ENCODE data around the gene FAM217B. TPM values are rescaled to one million over a fixed set of nuclear protein-coding genes. Genes with fewer than 3 reads are reported as not detected.

FAM217B gene
- polyA plus RNA-seq, 3 donors: 5.3 to 18.3 (median 18.1) TPM

DNA sequence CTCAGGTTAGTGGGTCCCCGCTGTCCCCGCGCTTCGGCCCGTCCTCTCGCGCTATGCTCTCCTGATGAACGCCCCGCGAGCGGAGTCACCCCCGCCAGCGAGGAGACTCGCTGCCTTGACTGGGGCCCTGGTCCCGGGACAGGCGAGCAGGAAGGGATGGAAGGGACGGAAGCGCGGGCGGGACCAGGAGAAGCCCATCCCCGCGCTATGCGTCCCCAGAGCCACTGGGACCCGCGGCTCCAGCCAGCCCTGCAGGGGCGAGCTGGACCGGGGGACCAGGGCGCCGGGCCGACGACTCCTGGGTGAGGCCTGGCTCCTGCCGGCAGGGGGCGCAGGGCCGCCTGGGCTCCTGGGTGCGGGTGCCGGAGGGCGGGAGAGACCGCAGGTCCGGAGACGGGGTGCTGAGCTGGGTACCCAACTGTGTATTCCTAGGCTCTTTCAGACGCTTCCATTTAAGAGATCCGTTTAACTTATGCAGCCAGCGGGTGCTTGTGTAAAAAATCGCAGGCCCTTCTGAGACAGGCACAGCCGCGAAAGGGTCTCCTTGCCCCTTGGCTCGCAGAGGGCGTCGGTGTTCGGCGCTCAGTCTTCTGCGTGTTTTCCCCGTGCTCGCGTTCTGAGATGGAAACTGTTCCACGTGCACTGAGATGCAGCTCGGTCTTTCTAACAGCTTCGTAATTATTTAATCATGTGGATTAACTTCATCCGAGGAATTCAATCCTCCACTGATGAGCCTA lies 6.2 kb upstream of the FAM217B start:
- Histone ChIP-seq H4K20me1 (ENCODE audit: insufficient read depth, low read length) (peaks cover 38% of the 10 kb centered on the region), H3K27ac (ENCODE audit: low read depth in 1 of 2, low read length in 2 of 2) (no peak overlapping the region), H3K9ac (ENCODE audit: insufficient read depth, low read length, poor library complexity, severe bottlenecking) (peak overlapping the region; percentile 13), H3K4me1 (ENCODE audit: control insufficient read depth in 1 of 2, insufficient read depth in 2 of 2, low read length in 2 of 2) (peaks cover 40 to 50% of the 10 kb centered on the region in 2 donors), H3K36me3 (replicated peaks in 1 of 2; ENCODE audit: control insufficient read depth in 1 of 2, insufficient read depth in 2 of 2, low read length in 2 of 2) (peaks cover 0 to 12% of the 10 kb centered on the region in 2 donors), H3K4me3 (replicated peaks in 1 of 3; ENCODE audit: low read depth in 2 of 3, low read length in 3 of 3) (peak overlapping the region; percentile 49 to 77 (median 65)), H3K27me3 (ENCODE audit: control insufficient read depth in 2 of 2, insufficient read depth in 2 of 2, low read length in 2 of 2) (no peaks in the 10 kb centered on the region), H3K9me3 (replicated peaks in 1 of 2; ENCODE audit: control insufficient read depth in 1 of 2, insufficient read depth in 1 of 2, low read length in 2 of 2) (no peaks in the 10 kb centered on the region), H2AFZ (ENCODE audit: insufficient read depth, low read depth, low read length, poor library complexity, severe bottlenecking) (peak overlapping the region; percentile 82), H3K79me2 (ENCODE audit: insufficient read depth, low read length) (peaks cover 44% of the 10 kb centered on the region), H3K4me2 (replicated peaks; ENCODE audit: extremely low read depth, low read length, poor library complexity, severe bottlenecking) (peak overlapping the region; percentile 83)
- peak; percentile 65 to 75 (median 65) for DNase-seq
- Mint-ChIP-seq H3K36me3 (peaks cover 12 to 15% of the 10 kb centered on the region in 2 donors), H3K4me1 (peaks cover 41% of the 10 kb centered on the region), H3K4me3 (peak overlapping the region; percentile 78 to 84), H3K27ac (no peak overlapping the region), H3K9me3 (peaks cover 0 to 6% (median 1%) of the 10 kb centered on the region in 7 donors), H3K27me3 (ENCODE audit: low read depth in 3 of 3) (peaks cover 0 to 6% (median 5%) of the 10 kb centered on the region in 3 donors)
- TF ChIP-seq, protein P1, sequence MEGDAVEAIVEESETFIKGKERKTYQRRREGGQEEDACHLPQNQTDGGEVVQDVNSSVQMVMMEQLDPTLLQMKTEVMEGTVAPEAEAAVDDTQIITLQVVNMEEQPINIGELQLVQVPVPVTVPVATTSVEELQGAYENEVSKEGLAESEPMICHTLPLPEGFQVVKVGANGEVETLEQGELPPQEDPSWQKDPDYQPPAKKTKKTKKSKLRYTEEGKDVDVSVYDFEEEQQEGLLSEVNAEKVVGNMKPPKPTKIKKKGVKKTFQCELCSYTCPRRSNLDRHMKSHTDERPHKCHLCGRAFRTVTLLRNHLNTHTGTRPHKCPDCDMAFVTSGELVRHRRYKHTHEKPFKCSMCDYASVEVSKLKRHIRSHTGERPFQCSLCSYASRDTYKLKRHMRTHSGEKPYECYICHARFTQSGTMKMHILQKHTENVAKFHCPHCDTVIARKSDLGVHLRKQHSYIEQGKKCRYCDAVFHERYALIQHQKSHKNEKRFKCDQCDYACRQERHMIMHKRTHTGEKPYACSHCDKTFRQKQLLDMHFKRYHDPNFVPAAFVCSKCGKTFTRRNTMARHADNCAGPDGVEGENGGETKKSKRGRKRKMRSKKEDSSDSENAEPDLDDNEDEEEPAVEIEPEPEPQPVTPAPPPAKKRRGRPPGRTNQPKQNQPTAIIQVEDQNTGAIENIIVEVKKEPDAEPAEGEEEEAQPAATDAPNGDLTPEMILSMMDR (IDR thresholded peaks at IDR 0.05): peak; percentile 99
- intact Hi-C loops (cut with micrococcal nuclease): no loop called here
- 7% methylated on average over 51 of the region's 59 CpGs for WGBS (ENCODE audit: insufficient coverage)

DNA sequence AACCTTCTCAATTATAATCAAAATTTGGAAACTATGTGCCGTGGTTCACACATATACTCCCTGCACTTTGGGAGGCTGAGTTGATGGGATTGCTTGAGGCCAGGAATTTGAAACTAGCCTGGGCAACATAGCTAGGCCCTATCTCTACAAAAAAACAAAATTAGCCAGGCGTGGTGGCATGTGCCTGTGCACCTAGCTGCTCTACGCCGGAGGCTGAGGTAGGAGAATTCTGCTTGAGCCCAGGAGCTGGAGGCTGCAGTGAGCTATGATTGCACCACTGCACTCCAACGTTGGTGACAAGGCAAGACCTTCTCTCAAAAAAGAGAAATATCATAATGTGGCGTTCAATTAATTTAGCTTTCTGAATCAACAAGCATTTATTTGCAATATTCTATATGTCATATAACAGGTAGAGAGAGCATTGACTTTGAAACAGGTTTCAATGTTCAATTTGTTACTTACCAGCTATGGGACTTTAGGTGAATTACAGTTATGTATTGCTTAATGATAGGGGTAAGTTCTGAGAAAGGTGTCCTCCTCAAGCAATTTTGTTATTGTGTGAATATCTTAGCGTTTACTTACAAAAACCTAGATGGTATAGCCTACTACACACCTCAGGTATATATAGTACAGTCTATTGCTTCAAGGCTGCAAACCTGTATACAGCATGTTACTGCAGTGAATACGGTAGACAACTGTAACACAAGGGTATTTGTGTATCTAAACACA lies 4.6 kb upstream of the FAM217B start:
- peak overlapping the region in 1 of 2 donors; percentile 97 for H3K27ac ChIP-seq (ENCODE audit: low read depth in 1 of 2, low read length in 2 of 2)
- peak overlapping the region in 1 of 7 donors; percentile 50 for H3K27ac Mint-ChIP-seq
- TF ChIP-seq, protein P1 (IDR thresholded peaks at IDR 0.05): no peak
- peaks cover 44% of the 10 kb centered on the region for H3K4me1 Mint-ChIP-seq
- peak overlapping the region; percentile 85 for H3K4me2 ChIP-seq (replicated peaks; ENCODE audit: extremely low read depth, low read length, poor library complexity, severe bottlenecking)
- no peak overlapping the region for H3K4me3 Mint-ChIP-seq
- H3K27me3 Mint-ChIP-seq (ENCODE audit: low read depth in 3 of 3): peaks cover 0 to 4% (median 4%) of the 10 kb centered on the region in 3 donors
- H3K36me3 Mint-ChIP-seq: peaks cover 12 to 15% of the 10 kb centered on the region in 2 donors
- no peaks in the 10 kb centered on the region for H3K27me3 ChIP-seq (ENCODE audit: control insufficient read depth in 2 of 2, insufficient read depth in 2 of 2, low read length in 2 of 2)
- no peak for DNase-seq
- WGBS (ENCODE audit: insufficient coverage): 90% methylated on average over 3 of the region's 8 CpGs
- H3K4me1 ChIP-seq (ENCODE audit: control insufficient read depth in 1 of 2, insufficient read depth in 2 of 2, low read length in 2 of 2): peaks cover 44 to 60% of the 10 kb centered on the region in 2 donors
- peaks cover 43% of the 10 kb centered on the region for H4K20me1 ChIP-seq (ENCODE audit: insufficient read depth, low read length)
- H3K36me3 ChIP-seq (replicated peaks in 1 of 2; ENCODE audit: control insufficient read depth in 1 of 2, insufficient read depth in 2 of 2, low read length in 2 of 2): peaks cover 0 to 12% of the 10 kb centered on the region in 2 donors
- no peak overlapping the region for H2AFZ ChIP-seq (ENCODE audit: insufficient read depth, low read depth, low read length, poor library complexity, severe bottlenecking)
- H3K4me3 ChIP-seq (replicated peaks in 1 of 3; ENCODE audit: low read depth in 2 of 3, low read length in 3 of 3): no peak overlapping the region
- peaks cover 0 to 6% (median 1%) of the 10 kb centered on the region in 7 donors for H3K9me3 Mint-ChIP-seq
- no peak overlapping the region for H3K9ac ChIP-seq (ENCODE audit: insufficient read depth, low read length, poor library complexity, severe bottlenecking)
- no peaks in the 10 kb centered on the region for H3K9me3 ChIP-seq (replicated peaks in 1 of 2; ENCODE audit: control insufficient read depth in 1 of 2, insufficient read depth in 1 of 2, low read length in 2 of 2)
- H3K79me2 ChIP-seq (ENCODE audit: insufficient read depth, low read length): peaks cover 55% of the 10 kb centered on the region
- intact Hi-C loops (cut with micrococcal nuclease): no loop called here
